ENCODE measurements around the gene OR1J2.

DNA sequence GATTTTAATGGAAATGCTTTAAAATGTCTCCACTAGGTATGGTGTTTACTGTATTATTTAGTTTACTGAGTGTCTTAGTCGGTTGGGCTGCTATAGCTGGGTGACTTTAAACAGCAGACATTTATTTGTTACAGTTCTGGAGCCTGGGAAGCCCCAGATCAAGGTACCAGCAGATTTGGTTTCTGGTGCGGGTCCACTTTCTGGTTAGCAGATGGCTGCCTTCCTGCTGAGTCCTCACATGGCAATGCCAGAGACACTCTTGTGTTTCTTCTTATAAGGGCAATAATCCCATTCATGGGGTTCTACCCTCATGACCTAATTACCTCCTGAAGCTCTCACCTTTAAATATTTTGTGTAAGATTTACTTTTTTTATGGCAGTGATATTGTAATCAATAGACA lies 7.6 kb downstream of the OR1J2 start:
- TF ChIP-seq CTCF (conservative IDR thresholded peaks at IDR 0.05), result no peak
- TF ChIP-seq ZFX (IDR thresholded peaks at IDR 0.05), result no peak
